GM19395 (cell line): ENCODE data around the gene TCF4.

Experiments
- ATAC-seq: cut with Tn5 transposase; IDR thresholded peaks from one replicate; pipeline ENCODE4 v1.9.1; 2021; ENCODE audit warnings: mild to moderate bottlenecking, moderate library complexity; ENCODE audit not compliant: unreplicated experiment

The TCF4 gene

GRCh38 chr18:55396267-55396905 is 191.6 kb downstream of the TCF4 start:
- ATAC-seq, result no peak

GRCh38 chr18:55395799-55396198 is 192.2 kb downstream of the TCF4 start:
- no peak for ATAC-seq

- no peak for ATAC-seq
Measured at GRCh38 chr18:55390898-55391297, 197.1 kb downstream of the TCF4 start.

- ATAC-seq, result no peak
Measured at GRCh38 chr18:55387139-55387984, 200.6 kb downstream of the TCF4 start.

- no peak for ATAC-seq
Measured at GRCh38 chr18:55386545-55386944, 201.4 kb downstream of the TCF4 start.

DNA sequence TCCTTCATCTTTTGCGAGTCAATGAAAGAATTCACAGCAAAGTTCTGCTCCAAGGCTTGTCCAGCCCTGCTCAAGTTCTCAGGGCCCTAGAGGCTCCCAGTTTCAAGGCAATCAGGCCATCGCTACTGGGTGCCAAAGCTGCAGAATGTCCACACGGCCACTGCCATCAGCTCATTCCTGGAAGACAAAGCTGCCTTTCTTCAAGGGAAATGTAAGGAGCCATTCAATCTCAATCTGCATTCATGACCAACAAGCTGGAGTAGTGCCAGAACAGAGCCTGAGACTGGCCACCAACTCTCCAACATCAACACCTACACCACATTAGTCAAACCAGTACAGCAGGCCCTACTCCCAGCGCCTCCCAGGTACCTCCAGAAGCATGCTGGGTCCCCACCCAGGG is 202.2 kb downstream of the TCF4 start:
- ATAC-seq, result no peak

- ATAC-seq, result no peak
Measured at GRCh38 chr18:55384551-55385275, 203.3 kb downstream of the TCF4 start.

GRCh38 chr18:55384115-55384514 is 203.9 kb downstream of the TCF4 start:
- no peak for ATAC-seq

- ATAC-seq, result no peak
Measured at GRCh38 chr18:55382277-55382805, 205.7 kb downstream of the TCF4 start.

DNA sequence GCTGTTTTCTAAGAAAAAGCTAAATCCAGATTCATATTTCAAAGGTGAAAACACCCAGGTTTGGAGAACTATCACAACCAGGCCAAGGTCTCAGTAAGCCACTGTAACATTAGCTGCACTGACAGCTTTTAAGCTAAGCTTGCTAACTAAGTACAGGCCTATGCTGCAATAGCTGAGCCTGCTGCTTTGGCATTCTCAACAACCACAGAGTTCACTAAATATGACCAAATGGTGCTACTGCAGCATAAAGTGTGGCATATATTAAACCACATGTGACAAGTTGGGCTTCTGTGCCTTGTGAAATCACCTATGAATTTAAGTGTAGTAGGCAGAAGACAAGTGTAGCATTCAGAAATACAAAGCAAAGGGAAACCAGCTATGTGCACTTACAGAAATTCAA is 206.7 kb downstream of the TCF4 start:
- ATAC-seq, result no peak

- ATAC-seq, result no peak
Measured at GRCh38 chr18:55380589-55380988, 207.4 kb downstream of the TCF4 start.

- ATAC-seq, result peak; percentile 99
Measured at GRCh38 chr18:55376387-55376786, 211.6 kb downstream of the TCF4 start.

GRCh38 chr18:55375930-55376329 is 212.1 kb downstream of the TCF4 start:
- ATAC-seq, result peak; percentile 30

- no peak for ATAC-seq
Measured at GRCh38 chr18:55374741-55375140, 213.3 kb downstream of the TCF4 start.

GRCh38 chr18:55372209-55372608 is 215.8 kb downstream of the TCF4 start:
- no peak for ATAC-seq

DNA sequence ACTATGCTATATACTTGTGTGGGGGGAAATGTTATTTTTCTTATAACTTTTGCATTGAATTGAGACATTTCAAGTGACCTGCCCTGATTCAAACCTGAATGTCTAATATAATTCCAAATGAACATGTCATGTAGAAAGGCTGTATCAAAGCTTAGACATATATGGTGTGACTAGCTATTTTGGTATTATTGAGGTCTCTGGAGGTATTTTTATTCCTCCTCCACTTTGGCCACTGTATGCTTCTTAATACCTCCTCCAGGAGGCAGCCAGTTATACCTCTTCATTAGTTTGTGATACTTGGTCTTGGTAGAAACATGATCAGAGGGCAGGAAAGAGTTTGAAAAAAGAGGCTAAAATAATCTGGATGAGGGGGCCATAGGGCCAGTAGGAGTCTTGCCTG is 217.1 kb downstream of the TCF4 start:
- ATAC-seq, result no peak

DNA sequence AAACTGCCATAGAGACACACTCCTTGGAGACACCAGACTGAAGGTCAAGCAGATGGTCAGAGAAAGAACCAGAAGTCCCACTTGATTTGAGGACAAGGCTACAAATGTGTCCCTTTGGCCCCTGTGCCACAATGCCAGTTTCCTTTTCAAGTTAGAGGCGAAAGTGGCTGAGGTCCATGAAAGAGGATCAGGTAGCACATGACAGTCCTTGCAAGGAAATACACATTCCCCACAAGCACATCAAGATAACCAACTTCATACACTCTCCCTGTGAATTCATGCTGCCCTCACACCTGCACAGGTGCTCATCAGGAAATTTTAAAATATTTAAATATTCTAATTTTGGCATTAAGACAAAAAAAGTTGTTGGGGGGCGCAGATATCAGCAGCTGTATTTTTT is 218.6 kb downstream of the TCF4 start:
- ATAC-seq, result no peak

DNA sequence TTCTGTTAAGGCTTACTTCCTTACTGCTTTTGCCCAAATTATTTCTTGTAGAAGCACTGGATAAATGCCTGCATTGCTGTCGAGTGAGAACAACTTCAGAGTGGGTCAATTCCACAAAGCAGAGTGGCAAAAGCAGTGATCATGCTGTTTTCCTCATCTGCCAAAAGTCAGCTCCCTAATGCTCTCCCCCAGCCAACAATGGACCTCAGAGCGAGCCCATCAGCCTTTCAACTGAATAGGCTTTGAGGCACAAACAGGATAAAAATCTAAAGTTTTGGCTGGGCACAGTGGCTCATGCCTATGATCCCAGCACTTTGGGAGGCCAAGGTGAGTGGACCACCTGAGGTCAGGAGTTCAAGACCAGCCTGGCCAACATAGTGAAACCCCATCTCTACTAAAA is 222.7 kb downstream of the TCF4 start:
- ATAC-seq, result no peak

- ATAC-seq, result no peak
Measured at GRCh38 chr18:55362303-55362702, 225.7 kb downstream of the TCF4 start.

GRCh38 chr18:55361492-55362250 is 226.3 kb downstream of the TCF4 start:
- ATAC-seq, result no peak

- no peak for ATAC-seq
Measured at GRCh38 chr18:55360061-55360460, 227.9 kb downstream of the TCF4 start.
